Stimulated activated CD8-positive, alpha-beta memory T cell treated with anti-CD3 and anti-CD28 coated beads, Interleukin-4, amount 100 ng/mL, for 1 hour (primary cell): ENCODE results near the gene ACSF2.

Experiments
- DNase-seq, 2 donors: peaks; one replicate each; pipeline ENCODE4 v3.0.0-alpha.2; 2020; ENCODE audit warnings: low read depth in 2 of 2, low spot score in 1 of 2

The ACSF2 gene

DNA sequence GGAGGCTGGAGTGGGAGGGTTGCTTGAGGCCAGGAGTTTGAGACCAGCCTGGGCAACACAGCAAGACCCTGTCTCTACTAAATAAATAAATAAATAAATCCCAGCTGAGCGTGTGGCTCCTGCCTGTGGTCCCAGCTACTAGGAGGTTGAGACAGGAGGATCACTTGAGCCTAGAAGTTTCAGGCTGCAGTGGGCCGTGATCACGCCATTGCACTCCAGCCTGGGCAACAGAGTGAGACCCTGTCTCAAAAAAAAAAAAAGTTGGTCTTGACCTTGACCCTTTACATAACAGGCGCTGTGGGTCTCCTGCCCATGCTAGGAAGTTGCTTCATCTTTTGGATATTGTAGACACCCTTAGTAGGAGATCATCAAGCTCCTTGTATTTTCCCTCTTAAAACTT, 11.4 kb downstream of the ACSF2 start:
- DNase-seq = no peak

DNA sequence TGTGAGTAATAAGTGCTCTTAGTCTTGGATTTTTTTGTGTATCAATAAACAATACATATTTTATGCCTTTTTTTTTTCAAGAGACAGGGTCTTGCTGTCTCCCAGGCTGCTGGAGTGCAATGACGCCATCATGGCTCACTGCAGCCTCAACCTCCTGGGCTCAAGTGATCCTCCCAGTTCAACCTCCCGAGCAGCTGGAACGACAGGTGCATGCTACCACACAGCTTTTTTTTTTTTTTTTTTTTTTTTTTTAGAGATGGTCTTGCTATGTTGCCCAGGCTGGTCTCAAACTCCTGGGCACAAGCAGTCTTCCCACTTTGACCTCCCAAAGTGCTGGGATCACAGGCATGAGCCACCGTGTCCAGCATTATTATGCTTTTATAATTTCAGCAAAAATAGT, 13.0 kb downstream of the ACSF2 start:
- no peak for DNase-seq

DNA sequence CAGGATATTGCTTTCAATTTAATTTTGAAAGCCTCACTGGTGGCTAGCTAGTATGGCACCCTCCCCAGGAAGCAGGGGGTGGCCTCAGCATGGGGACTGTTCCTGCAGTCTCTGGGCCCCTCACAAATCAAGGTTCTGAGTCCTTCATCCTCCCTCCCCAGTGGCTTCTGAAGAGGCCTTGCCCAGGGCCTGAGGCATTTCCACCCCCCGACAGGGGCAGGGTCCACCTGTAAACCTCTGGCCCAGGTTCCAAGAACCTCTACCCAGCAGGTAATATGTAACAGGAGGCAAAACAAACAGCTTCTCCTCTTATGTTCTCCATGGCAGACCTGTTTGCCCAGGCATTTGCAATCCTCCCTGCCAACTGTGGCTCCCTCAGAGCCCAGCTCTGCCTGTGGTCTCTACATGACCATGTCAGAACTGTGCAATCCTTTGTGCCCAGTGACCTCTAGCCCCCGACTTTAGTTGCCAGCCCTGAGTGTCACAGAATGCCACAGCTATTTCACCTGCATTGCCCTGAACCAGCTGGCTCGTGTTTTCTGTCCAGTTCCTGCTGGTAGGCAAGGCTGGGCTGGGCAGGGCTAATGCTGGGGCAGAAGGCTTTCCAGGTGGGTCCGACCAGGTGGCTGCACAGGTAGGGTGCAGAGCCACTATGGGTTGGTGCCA, 14.3 kb downstream of the ACSF2 start:
- no peak for DNase-seq

DNA sequence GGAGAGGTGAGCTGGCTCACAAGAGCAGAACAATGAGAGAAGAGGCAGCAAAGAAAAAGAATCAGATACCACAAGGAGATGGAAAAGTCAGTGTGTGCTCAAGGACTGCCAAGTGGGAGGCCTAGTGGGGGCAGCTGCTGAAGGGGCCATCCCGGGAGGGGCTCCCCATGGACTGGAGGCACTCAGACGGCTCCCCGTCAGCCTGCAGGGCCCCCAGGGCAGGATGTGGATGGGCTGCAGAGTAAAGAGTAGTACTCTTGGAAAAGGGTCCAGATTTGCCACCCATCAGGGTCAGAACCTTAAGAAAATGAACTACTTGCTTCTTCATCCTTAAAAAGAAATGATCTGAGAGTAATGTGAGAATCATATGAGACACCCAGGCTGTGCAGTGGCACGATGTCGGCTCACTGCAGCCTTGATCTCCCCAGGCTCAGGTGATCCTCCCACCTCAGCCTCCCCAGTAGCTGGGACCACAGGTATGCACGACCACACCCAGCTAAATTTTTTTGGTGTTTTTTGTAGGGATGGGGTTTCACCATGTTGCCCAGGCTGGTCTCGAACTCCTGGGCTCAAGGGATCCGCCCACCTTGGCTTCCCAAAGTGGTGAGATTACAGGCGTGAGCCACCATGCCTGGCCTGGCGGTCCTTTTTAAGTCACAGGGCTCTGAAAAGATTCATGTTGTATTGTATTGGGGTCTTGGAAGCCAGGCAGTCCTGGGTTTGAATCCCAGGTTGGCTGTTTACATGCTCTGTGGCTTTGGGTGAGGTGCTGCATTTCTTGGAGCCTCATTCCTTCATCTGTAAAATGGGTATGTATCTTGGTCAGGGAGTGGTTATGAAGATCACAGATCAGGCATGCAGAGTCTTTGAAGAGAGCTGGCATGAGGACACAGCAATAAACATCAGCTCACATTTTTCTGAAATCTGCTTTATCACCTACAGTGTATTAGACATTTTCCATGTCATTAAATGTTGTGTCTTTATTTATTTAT, 15.1 kb downstream of the ACSF2 start:
- no peak for DNase-seq

DNA sequence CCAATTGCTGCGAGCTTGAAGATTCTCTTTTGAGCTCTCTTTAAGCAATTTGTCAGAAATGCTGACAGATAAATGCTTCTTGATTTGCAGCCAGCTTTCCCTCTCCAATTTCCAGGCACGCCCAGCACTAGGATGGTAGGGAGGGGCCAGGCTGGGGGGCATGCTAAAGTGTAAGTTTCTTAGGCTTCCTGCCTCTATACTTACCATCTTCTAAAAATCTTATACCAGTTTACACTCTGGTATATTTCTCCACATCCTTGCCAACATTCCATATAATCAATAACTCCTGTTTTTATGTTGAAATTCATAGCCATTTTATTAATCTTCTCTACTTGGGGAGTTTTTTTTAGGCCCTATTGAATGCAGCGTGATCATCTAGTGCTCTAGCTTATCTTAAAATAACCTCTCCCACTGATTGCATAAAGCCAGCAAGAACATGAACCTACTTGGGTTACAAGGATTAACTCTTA, 17.5 kb downstream of the ACSF2 start:
- no peak for DNase-seq

DNA sequence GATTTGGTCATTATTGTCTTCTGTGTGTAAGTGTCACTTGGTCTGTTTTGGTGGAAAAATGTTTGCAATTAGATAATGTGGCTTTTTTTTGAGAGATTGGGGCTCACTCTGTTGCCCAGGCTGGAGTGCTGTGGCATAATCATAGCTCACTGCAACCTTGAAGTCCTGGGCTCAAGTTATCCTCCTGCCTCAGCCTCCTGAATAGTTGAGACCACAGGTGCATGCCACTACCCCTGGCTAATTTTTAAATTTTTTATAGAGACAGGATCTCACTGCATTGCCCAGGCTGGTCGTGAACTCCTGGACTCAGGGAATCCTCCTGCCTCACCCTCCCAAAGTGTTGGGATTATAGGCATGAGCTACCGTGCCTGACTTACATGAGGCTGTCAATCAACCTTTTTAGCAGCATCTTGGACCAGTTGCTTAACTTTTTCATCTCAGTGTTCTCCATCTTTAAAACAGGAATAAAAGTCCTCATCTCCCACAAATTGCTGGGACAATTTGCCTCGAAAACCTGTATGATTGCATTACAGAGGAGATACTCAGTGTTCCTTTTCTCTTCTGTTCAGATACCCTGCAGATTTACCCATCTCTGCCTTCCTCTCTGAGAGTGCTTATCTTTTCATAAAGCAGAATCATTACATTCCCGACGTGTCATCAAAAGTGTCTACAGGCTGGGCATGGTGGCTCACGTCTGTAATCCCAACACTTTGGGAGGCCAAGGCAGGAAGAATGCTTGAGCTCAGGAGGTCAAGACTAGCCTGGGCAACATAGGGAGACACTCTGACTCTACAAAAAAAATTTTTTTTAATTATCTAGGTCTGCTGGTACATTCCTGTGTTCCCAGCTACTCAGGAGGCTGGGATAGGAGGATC, 19.1 kb downstream of the ACSF2 start:
- DNase-seq = no peak

DNA sequence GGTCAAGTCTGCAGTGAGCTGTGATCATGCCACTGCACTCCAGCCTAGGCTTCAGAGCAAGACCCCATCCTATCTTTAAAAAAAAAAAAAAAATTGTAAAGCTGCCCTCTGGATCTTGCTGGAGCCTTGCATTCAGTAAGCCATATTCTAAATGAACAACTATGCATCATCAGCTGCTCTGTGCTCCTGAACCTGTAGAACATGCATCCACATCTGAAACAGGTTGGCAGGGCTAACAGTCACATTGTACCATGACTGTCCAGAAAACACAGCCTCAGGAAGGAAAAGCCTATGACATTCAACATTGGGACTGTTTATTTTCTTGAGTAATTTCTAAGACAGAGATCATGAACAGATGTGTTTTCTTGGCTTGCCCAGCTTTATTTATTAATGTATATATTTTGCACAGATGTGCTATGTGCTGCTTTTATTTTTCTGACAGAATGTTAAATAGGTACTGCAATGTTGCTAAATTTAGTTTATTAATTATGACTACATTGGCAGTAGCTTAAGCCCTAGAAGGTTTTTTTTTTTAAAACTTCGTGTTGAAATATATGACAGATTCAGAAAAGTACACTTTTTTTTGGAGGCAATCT, 19.8 kb downstream of the ACSF2 start:
- no peak for DNase-seq

DNA sequence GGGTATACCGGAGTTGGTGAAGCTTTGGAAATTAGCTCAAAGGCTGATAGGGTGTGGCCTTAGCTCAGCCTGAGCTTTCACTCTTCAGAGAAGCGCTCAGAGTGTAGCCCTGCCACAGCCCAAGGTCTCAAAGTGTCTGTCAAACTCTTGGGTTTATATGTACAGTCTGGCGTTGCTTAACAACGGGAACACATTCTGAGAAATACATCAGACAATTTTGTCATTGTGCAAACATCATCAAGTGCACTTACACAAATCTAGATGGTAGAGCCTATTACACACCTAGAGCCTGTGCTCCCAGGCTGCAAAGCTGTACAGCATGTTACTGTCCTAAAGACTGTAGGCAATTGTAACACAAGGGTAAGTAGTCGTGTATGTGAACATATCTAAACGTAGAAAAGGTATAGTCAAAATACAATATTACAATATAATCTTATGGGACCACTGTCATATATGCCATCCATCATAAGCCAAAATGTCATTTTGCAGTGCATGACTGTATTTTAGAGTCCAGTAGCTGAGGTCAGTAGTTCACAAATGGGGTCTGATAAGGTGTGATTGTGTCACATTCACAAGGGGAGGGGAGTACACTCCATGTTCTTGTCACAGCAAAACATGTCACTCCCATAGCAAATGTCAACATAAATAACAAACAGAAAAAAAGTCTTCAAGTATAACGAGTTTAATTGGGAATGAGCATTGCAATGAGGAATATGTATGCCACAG, 22.0 kb downstream of the ACSF2 start:
- DNase-seq = no peak

DNA sequence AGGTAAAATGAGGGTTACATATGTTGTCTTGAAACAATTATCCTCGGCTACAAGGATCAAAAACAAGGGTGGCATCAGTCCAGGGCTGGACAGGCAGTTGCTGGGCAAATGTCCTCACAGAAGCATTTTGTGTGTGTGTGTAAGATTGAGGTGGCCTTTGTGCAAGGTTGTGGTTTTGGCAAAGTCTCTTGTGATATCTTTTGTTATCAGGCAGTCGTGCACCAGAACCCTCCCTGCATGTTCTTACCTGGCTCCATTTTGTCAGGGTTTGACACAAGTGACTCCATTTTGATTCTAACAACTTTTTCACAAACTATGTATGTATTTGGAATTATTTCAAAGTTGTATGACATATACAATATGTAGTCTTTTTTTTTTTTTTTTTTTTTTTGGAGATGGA, 22.6 kb downstream of the ACSF2 start:
- DNase-seq = no peak

DNA sequence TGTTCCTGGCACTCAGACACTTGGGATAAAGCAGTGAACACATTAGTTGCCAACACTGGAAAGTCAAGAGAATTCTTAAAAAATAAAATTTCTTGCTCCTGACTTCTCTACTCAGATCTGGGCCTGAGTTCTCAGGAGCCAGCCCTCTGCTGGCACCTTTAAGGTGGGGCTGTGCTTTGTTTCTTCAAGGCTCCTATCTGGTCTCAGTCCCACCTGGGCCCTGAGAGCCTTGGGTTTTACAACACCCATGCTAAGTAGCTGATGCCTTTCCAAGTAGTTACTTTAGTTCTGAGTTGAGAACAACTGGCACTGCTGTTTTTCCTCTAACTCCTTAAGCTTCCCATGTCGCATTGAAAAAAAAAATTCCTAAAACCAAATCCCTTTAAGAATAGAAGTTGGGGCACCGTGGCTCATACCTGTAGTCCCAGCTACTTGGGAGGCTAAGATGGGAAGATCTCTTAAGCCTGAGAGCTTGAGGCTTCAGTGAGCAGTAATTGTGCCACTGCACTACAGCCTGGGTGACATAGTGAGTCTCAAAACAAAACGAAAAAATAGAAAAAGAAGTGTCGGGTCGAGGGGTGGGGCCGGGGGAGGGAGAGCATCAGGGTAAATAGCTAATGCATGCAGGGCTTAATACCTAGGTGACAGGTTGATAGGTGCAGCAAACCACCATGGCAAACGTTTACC, 26.1 kb downstream of the ACSF2 start:
- no peak for DNase-seq

DNA sequence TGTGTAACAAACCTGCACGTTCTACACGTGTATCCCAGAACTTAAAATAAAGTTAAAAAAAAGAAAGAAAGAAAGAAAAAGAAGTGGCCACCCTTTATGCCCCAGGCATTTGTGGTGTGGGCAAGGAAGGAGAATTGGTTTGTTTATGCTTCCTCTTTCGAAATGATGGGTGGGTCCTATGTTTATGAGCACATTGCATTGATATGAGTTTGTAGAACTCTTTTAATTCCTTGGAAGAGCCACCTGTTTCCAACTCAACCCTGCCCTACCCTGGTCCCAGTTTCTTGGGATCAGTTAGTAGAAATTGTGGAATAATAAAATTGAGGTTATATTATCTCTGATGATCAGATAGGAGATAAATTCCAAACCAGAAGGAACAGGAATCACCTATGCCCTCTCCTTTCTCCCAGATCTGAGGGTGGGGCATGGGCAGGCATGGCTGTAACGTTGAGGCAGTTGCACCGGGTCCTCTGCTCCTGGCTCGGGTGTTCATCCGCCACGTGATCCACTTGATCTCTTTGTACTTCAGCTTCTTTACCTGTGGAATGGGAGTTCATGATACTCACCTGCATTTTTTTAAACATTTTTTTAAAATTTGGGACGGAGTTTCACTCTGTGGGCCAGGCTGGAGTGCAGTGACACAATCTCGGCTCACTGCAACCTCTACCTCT, 26.7 kb downstream of the ACSF2 start:
- no peak for DNase-seq

DNA sequence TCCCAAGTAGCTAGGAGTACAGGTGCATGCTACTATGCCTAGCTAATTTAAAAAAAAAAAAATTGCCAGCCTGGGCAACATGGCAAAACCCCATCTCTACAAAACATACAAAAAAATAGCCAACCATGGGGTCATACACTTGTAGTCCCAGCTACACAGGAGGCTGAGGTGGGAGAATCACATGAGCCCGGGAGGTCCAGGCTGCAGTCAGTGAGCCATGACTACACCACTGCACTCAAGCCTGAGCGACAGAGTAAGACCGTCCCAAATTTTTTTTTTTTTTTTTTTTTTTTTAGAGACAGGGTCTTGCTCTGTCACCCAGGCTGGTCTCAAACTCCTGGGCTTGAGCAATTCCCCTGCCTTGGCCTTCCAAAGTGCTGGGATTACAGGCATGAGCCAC, 27.9 kb downstream of the ACSF2 start:
- no peak for DNase-seq

DNA sequence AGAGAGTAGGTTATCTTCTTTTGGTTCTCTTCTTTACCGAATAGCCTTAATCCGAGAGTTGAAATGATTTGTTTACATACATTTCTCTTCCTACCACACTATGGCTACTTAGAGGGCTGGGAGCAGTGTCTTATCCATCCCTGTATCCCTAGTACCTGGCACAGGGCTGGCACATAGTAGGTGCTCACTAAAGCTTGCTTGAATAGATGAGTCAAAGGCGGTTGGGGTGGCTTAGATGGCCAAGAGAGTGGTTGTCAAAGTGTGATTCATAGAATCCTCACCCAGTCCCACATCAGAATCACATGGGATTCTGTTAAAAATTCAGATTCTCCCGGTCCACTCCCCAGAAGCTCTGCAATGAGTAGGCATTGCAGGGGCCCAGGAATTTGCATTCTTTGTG, 31.6 kb downstream of the ACSF2 start:
- no peak for DNase-seq

DNA sequence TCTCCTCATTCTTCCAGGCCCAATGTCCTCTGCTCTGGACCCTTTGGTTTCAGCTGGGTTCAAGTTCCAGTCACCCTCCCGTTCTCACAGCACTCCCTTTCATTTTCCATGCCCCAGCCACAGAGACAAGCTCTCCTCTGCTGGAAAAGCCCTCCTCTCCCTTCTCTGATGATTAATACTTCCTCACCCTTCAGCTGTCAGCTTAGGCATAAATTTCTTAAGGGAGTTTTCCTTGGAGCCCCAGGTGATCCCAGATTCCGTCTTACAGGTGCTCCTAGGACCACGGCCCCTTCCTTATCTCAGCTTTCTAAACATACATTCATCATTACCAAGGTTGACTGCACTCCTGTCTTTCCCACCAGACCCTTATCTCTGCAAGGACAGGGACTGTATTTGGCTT, 32.3 kb downstream of the ACSF2 start:
- no peak for DNase-seq

DNA sequence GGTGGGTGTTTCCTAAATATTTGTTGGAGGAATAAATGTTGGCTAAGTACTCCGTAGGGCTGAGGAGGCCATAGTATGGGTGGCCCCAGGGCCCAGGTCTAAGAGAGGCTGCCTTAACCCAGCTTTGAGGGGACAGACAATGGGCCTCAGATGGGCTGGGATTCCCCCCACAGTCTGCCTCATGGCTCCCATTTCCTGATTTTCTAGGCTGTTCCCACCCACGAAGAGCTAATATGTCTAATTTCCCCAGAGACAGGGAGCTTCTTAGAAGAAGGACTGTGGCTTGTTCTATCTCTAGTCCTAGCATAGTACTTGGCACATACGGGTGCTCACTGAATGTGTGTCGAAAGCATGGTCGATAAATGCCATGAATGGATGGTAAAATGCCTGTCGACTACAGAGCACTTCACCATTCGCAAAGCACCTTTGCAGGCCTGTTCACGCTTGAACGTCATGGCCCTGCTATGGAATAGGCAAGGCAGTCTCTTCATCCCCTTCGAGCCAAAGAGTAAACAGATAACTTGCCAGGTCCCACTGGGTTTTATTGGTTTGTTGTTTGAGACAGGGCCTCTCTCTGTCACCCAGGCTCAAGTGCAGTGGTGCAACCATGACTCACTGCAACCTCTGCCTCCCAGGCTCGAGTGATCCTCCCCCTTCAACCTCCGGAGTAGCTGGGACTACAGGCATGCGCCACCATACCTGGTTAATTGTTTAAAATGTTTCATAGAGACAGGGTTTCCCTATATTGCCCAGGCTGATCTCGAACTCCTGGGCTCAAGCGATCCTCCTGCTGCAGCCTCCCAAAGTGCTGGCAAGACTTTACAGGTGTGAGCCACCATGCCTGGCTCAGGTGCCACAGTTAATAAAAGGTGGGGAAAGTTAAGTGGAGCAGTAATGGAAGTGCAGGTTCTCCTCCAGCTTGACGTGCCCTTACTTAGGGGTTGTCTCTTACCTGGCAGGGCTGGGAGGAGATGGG, 33.0 kb downstream of the ACSF2 start:
- no peak for DNase-seq

DNA sequence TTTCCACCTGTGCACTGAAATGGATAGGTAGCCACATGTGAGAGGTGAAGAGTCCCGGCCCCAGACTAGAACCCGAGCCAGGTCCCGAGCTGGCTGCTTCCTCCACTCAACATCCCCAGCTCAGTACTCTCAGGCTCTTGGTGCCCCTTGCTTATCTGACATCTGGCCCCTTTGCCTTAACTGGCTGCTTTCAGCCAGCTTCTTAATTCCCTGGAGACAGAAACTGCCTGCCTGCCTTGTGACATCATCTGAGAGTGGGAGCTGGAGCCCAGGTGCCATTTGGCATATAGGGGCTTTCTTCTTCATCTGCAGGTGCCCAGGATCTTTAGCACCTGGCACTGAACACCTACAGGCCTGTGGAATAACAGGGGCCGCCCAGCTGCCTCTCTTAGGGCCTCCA, 33.7 kb downstream of the ACSF2 start:
- no peak for DNase-seq

DNA sequence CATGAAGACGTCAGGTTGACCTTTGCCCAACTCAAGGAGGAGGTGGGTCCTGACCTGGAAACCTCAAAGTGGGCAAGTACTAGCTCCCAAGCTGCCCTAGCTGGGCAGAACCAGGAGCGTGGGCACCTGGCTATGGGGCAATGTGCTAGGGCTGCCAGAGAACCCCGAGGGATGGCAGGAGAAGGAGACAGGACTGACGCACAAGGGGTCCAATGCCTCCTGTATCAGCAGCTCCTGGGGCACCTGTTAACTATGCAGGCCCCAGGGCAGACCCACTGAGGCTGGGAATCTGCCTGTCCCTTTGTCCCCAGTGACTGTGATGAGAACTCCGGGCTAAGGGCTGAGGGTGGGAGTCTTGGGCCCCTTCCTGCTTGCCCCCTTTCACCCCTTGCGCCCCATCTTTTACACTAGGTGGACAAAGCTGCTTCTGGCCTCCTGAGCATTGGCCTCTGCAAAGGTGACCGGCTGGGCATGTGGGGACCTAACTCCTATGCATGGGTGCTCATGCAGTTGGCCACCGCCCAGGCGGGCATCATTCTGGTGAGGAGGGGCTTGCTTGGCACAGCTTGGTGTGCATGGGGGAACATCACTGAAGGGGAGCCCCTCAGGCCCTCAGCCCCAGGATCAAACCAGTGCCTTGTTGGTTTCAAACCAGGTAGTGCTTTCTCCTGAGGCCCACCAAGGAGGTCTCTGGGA, 35.0 kb downstream of the ACSF2 start:
- no peak for DNase-seq
